COR-L47 (cell line): ENCODE results near the gene UXS1.

Source experiments
- DNase-seq: peaks from one replicate; lab custom pipeline; 2025; lab: John Stamatoyannopoulos, UW

UXS1 gene

DNA sequence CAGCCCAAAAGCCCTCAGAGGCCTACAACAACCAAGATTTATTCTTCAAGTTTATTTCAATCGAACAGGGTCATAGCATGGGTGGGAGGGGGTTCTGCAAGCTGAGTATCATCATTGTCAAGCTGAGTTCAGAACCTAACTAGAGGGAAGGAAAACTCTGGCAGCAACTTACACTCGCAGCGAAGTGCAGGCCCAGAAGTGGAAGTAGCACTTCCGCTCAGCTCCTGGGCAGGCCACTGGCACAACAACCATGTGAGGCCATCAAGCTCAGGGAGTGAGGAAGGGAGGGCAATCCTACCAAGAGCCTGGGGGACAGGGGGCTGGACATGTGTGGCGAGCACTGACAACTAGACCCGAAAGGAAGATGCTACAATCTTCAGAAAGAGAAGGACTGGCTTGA lies 4.8 kb downstream of the UXS1 start:
- DNase-seq = no peak

DNA sequence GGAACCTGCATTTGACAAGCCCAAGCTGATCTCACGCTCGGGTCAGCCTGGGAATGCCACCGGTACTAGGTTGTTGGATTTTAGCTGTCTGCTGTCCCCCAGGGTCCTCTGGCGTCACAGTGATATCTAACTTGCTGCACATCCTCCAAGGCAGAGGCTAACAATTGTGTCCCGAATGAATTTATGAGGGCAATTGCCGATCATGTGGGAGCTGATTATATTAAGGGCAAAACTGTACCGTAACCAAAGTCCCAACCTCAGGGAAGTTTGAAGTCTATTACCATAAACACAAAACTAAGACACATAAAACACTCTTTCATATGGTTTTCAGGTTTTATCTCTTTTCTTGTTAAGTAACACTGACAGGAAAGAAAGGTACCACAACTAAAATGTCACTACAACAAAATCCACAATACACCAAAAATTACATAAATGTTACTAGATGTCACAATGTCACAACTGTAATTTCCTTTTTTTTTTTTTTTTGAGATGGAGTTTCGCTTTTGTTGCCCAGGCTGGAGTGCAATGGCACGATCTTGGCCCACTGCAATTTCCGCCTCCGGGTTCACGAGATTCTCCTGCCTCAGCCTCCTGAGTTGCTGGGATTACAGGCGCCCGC lies 6.7 kb downstream of the UXS1 start:
- no peak for DNase-seq

DNA sequence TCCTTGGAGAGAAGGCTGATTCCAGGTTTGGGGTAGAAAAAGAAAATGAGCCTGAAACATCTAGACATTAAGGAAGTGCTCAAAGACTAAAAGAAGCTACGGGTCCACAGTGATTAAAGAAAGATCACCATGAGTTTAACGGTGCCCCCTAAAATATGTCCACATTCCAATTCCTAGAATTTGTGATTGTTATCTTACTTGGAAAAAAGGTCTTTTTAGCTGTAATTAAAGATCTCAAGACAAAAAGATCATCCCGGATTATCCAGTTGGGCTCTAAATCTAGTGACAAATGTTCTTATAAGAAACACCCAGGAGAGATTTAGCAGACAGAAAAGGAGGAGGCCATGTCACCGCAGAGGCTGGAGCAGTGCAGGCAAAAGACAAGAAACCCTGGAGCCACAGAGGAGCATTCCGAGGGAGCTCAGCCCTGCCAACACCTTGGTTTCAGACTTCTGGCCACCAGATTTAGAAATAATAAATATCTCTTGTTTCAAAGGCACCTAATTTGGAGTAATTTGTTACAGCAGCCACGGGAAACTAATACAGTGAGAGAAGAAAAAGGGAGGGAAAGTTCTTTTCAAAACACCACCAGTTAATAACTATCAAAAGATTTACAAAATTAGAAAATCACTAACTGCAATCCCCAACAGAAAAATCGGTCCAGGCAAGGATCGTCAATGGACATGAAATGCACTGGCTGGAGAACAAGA lies 8.5 kb downstream of the UXS1 start:
- no peak for DNase-seq

DNA sequence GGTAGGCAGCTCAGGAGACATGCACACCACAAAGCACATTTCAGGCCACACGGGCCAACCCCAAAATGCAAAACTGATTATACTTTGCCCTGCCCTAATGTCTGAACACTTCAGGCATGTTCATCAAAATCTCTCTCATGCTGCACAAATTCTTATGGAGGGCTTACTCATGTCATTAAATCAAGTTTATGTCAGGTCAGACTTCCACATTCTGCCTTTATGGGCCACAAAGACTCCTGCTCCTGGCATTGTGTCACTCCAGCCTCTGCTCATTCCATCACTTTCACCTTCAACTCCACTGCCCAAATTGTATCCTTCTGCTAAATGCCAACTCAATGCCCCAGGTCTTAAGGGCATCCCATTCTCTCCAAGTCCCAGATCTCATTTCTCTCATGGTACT lies 9.2 kb downstream of the UXS1 start:
- DNase-seq = no peak

DNA sequence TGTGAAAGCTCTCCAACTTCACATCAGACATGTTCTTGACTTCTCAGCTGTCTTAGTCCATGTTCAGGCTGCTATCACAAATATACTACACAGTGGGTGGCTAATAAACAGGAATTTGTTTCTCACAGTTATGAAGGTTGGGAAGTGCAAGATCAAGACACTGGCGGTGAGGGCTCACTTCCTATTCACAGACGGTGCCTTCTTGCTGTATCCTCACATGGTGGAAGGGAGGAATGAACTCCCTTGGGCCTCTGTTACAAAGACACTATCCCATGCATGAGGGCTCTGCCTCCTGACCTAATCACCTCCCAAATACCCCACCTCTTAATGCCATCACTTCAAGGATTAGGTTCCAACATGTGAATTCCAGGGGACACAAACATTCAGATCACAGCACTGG lies 9.7 kb downstream of the UXS1 start:
- no peak for DNase-seq

DNA sequence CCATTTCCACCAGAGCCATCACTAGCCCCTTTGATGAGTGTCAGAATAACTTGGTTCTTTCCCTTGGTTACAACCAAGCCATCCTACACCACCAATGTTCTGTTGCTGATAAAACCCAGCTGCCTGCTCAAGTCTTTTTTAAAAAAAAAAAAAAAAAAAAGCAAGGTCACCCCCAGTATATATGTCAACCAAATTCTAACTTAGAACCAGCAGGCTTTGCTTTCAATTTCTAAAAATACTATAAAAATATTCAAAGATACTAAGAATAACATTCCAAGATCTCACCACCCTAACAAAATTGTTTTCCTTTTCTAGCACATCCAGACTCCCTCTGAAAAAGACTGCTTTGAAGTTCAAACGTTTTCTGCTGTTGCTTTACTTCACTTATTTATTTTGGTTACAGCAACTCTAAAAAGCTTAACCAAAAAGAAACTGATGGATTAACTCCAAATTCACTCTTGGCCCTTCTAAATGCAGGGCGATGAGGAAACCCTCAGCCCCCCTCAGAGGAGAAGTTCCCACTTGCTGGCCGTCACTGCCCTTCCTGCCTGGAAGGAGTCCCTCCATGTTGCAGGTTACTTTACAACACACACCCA lies 10.9 kb downstream of the UXS1 start:
- DNase-seq = no peak

DNA sequence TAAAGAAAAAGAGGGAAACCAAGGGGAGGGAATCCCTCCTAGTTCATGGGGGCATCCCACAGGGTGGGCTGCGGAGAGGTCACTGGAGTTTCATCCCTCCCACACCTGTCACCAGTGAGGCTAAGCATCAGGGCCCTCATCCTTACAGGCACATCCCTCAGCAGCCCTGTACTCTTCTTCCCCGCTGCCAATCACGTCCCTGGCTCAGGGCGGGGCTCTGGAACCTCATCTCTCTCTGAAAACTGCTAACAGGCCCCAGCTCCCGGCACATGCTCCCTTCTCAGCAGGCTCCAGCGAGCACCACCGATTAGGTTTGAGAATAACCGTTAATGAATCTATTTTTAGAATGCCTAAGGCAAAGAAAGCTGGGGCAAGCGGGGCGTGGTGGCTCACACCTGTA lies 13.0 kb downstream of the UXS1 start:
- no peak for DNase-seq

DNA sequence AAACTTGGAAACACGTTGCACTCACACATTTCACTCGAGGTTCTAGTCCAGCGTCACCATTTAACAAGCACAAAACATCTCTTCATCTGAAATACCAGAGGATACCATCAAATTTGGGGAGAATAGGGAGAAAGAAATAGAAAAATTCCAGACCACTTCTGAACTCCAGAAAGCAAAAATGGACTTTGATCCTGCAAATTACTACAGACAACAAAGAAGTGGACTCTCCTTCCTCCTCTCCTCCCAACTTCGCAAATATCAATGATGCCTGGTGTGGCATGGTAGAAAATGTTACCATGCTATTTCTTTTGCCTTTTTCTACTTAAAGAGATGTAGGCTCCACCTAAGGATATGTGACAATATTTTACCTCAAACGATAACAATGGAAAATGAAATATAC lies 13.5 kb downstream of the UXS1 start:
- DNase-seq = no peak

DNA sequence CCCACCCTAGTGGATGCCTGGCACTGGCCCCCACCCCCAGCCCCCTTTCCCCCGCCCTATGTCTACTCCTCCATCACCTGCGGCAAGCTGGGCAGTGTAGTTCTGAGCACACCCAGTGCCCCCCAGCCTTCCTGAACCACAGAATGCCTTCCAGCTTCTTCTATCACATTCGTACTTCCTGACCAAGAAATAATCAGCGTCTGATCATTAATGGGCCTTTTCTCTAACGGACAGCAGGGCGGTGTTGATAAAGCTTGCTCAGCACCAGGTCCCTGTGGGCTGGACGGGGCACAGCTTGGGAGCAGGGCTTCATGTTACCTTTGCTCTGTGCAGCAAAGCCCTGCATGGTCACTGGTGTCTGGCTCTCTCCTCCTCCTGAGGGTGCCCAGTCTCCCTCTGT lies 15.4 kb downstream of the UXS1 start:
- DNase-seq = no peak

DNA sequence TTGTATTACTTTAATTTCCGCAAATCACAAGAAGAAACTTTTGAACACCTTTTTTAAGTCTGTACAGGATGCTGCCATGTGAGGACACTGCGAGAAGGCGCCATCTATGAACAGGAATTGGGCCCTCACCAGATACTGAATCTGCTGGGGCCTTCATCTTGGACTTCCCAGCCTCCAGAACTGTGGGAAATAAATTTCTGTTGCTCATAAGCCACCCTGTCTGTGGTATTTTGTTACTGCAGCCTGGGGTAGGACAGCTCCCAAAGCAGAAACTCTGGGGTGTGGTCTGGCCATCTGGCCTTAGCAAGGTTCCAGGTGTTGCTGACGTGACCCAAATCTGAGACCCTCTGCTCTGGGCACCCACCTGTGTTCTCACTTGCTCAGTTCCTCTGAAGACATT lies 16.5 kb downstream of the UXS1 start:
- DNase-seq = no peak

DNA sequence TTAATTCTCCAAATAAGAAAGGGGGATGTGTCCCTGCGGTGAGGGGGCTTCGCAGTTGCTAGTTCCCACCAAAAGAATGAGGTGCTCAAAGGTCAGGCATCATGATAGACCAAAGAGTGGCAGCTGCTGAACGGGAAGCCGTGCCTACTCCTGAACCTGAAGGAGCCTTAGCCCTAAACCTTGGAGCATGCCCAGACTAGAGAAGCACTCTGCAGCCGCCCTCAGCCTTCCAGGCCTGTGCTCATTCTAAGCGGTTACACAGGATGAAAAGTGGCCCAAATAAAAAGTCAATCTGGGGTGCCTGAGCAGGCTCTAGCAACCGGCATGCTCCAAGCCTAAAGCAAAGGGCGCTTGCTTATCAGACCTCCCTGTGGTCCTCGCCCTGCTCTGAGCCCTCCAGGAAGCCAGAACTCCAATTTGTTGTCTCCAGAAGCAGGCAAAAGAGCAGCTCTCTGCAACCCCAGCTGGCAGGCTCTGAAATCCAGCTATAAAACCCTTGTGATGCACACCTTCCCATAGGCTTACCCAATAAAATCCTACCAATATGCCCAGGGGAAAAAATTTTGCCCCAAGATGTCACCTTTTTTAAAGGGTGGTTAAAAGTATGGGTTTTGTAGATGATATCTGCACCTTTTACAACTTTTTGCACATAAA lies 17.5 kb downstream of the UXS1 start:
- DNase-seq = no peak

DNA sequence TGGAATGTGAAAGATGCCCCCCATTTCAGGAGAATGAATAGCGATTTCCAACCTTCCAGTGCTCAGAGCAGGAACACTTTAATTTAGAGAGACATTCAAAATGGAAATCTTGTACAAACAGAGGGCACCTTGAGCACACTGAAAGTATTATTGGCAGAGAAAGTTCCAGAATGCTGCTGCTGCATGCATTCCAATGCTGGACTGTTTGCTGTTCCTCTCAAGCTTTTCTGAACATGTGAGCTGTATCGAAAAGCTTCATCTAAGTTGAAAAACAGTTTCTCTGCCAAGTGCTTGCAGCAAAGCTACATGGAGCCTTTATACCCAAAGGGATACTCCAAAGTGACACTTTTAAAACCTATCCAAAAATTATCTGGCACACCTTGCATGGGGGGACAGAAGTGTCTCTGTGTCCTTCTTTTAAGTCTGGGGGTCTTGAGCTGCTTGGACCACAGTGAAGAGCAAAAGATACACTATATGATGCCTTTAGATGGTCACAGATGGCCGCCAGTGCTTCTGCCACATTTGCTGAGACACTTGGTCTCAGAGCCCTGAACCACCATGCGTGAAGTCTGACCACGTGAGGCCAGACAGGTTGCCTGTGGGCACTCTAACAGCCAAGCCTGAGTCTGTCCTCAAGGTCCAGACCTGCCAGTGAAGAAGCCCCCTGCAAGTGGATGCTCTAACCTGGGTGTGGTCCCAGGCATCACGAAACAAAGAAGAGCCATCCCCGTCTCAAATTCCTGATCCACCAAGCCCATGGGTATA lies 18.8 kb downstream of the UXS1 start:
- no peak for DNase-seq

DNA sequence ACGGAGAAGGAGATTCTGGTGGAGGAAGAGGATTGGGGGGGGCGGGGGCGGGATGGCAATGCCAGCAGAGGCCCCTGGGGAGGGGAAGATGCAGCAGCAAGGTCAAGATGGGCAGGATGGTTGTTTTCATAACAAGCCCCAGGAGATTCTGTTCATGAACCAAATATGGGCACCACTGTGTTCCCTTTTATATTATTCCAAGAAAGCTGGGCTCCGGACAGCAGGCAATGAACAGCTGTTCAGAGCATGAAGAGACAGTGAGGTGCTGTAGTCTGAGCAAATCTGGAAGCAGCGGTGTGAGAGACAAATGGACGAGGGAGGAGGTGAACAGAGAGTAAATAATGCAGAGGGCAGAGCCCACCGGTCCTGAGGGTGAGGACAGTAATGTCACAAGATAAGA lies 20.0 kb downstream of the UXS1 start:
- no peak for DNase-seq

DNA sequence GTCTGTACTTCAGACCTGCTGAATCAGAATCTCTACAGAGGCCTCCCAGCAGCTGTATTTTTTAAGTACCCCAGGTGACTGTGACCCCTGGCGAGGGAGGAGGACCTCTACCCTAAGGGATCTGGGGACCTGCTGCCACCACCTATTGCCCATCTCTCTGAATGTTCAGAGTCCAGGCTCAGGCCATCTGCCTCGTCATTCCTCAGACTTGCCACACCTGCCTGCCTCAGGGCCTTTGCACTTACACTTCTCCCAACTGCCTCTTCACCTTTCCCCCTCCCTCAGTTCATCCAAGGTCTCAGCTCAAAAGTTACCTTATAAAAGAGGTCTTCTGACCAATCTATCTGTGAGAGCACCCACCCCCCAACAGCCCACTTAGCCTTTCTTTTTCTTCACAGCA lies 21.5 kb downstream of the UXS1 start:
- DNase-seq = no peak

DNA sequence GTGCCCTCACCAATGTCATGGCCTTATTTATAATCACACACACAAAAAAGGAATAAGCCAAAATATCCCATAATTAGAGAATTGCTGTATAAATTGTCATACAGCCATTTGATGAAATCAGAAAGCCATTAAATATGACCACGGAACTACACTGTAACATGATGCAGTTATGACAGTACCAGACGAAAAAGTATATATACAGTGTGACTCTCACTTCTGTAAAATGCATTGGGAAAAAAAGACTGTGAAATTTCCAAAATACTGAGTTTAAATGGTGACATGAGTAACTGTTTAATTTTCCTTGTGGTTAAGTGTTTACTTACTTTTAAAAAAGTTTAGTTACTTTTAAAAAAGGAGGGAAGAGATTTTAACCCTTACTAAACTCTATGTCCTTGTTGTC lies 25.4 kb downstream of the UXS1 start:
- no peak for DNase-seq

DNA sequence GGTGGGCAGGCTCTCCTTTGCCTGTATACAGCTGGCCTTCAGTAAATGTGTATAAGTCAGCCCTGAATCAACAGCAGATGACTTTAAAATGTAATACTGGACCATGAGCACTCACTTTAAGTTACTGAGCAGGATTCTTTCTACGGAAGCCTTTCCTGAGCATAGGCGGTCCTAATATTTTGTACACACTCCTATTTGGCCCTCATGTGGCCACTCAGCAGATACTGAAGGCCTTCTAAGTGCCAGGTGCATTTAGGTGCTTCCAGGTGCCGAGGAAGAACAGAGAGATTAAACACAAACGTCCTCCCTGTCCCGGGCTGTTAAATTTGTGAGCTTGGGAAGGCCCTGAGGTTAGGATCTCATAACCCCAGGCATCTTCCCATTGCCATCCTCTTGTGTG lies 27.0 kb downstream of the UXS1 start:
- DNase-seq = no peak

DNA sequence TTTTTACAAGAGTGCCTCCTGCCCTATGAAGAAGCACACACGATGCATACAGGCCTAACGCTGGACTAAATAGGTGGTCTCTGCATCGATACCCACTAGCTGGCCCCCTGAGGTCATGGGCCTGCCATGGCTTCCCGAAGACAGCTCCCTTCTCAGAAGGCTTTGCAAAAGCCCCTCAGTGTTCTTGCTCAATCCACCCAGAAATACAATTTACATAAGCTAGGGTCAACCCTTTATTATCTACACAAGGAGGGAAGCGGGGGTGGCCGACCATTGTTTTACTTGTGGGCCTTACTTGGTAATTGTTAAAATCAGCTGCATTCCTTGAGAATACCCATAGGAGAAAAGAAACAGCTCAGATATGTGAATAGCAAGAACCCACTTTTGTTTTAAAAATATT lies 28.5 kb downstream of the UXS1 start:
- DNase-seq = no peak

DNA sequence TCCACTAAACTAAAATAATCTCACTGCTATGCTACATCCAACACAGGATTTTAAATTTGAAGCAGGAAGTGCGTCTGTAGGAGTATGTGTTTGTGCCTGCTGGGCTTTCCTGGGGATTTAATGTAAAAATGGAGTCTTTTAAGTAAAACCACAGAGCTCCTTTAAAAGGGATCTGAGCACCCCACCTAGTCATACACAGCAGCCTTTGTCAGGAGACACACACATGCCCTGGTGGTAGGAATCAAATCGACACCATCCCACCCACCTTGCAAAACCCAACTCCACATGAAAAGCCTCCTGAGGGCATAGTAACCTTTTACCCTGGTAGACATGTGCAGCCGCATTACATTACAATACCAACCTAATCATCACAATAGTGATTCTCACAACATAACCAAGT lies 29.1 kb downstream of the UXS1 start:
- no peak for DNase-seq

DNA sequence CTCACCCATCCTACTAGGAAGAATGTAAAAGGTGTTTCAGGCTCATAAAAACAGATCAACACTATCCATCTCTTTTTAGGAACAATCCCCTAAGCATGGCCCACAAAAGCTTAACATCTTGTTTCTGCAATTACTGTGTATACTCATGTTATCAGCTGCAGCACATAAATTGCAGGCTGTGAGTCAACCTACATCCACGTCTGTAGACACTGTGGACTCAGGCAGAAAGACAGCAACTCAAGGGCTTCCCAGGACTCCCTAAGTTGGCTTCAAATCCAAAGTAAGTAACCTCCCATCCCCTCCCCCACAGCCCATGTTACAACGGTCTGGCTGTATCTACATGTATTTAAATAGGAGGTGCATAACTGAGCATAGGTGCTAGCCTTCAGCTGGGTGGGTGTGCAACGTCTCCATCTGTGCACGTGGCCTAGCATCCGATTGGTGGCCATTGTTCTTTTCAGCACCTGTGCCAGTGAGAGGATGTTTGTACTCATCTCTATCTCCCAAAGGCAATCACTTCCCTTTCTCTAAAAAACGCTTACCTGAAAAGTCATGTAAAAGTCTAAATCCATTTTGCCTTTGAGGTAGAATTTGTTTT lies 30.1 kb downstream of the UXS1 start:
- no peak for DNase-seq

DNA sequence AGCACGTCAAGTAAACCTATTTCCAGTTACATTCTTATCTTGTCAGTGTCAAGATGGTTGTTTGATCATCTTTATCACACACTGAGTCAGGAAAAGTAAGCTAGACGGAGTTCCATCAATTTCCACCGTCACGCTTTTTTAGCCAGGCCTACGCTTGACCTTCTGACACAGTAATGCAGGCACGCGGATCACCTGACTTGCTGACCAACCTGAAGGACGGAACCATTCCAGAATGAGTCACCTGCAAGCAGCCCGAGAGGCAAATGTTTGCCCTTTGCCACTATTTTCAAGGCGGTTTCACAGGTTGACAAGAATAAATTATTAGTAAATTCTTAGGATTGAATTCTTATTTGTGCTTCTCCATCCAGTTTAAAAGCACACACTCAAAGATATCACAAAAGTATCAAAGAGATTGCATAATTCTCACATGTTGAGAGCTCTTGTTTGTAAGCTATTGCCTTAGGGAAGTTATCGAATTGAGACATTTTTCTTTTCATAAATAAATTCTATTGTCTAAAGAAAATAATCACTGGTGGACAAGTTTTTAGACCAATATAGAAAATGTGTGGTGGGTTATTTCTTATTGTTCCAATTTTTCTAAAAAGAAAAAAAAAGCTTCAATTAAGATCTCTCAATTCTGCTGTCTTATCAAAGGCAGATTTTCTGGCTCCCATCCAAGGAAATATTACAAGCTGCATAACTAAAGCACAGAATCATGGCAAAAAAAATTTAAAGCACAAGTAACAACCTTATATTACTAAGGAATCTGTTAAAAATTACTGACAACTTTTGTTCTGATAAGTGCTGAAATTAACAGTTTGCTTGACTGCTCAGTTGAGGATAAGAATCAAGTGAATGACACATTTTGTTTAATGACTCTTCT lies 31.9 kb downstream of the UXS1 start:
- no peak for DNase-seq

DNA sequence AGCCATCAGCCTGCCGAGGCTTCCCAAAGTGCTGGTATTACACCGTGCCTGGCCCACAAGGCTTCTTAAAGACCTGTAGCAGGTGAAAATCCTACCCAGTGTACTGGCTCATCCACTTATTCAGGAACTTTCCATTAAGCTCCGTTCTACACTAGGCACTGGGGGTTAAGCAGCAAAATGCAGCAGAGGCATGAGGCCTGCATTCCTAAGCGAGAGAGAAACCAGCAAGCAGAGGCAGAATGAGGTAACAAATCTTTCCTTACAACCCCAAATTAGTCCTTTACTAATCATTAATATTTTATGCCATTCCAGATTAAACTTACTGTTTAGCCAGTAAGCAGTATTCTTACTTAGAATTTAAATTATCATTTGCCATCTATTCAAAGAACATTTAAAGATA lies 32.8 kb downstream of the UXS1 start:
- DNase-seq = no peak
